Sciatic nerve (tissue), 1 donor: ENCODE measurements around the gene GAST. TPM values are rescaled to one million over a fixed set of nuclear protein-coding genes. Genes with fewer than 3 reads are reported as not detected.

Experiments used
- total RNA-seq: library from RNA; stranded (reverse); fragmentation: NEBNext Ultra II Directional; extraction: Animal tissue kit (Norgen Biotek cat#: 25700); gene quantifications from one replicate; pipeline ENCODE4 v1.2.1, GENCODE V29; 2021
- donor health status: DM: no; HTN: no; CAD: no.

The GAST gene
- total RNA-seq, 1 donor from 2014 or later, result not detected

Other genes with a start within 250 kb of the GAST start
- 0.67 TPM for gene KRT32, start 244.9 kb upstream of the GAST start, total RNA-seq
- 0.18 TPM for gene KRT35, start 231.2 kb upstream of the GAST start, total RNA-seq
- gene KRT36, start 222.4 kb upstream of the GAST start, total RNA-seq, result not detected
- gene KRT13, start 206.7 kb upstream of the GAST start, total RNA-seq, result 0.62 TPM
- gene KRT15, start 193.4 kb upstream of the GAST start, total RNA-seq, result 0.36 TPM
- 94.1 TPM for gene KRT19, start 184.0 kb upstream of the GAST start, total RNA-seq
- gene KRT9, start 140.3 kb upstream of the GAST start, total RNA-seq, result not detected
- gene KRT14, start 125.4 kb upstream of the GAST start, total RNA-seq, result 82.1 TPM
- gene KRT16, start 99.6 kb upstream of the GAST start, total RNA-seq, result 0.85 TPM
- not detected for gene KRT17, start 87.8 kb upstream of the GAST start, total RNA-seq
- 891 TPM for gene EIF1, start 23.4 kb upstream of the GAST start, total RNA-seq
- gene HAP1, start 22.3 kb downstream of the GAST start, total RNA-seq, result 0.09 TPM
- 78.2 TPM for gene JUP, start 74.4 kb downstream of the GAST start, total RNA-seq
- gene P3H4, start 99.6 kb downstream of the GAST start, total RNA-seq, result 12.8 TPM
- gene FKBP10, start 100.7 kb downstream of the GAST start, total RNA-seq, result 73.3 TPM
- gene NT5C3B, start 123.9 kb downstream of the GAST start, total RNA-seq, result 34.6 TPM
- not detected for gene KLHL10, start 125.5 kb downstream of the GAST start, total RNA-seq
- gene KLHL11, start 153.1 kb downstream of the GAST start, total RNA-seq, result 16.0 TPM
- gene ACLY, start 206.6 kb downstream of the GAST start, total RNA-seq, result 139 TPM
- 2.9 TPM for gene ODAD4, start 218.3 kb downstream of the GAST start, total RNA-seq